ENCODE data around the gene TMEM225B. TPM values are rescaled to one million over a fixed set of nuclear protein-coding genes. Genes with fewer than 3 reads are reported as not detected.

TMEM225B gene
- total RNA-seq, 4 donors from 2014 or later = 0.82 to 1.8 (median 0.89) TPM

DNA sequence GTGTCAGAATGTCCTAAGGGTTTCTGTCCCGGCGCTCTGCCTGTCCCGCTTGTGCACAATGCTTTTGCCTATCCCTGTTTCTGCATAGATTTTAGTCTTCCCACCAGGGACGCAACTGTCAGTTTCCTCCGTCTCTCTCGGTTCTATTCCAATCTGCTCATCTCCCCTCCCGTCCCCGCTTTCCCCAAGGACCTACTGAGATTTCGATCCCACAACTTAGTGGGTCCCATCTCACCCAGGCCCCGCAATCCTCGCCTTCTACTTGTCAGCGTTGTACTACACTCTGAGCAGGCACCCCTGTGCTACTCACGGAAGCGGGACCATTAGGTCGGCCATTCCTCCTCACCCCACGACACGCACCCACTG is 40.1 kb upstream of the TMEM225B start:
- ATAC-seq (ENCODE audit: low FRiP score) = peak; percentile 62
- TF ChIP-seq, protein P1, sequence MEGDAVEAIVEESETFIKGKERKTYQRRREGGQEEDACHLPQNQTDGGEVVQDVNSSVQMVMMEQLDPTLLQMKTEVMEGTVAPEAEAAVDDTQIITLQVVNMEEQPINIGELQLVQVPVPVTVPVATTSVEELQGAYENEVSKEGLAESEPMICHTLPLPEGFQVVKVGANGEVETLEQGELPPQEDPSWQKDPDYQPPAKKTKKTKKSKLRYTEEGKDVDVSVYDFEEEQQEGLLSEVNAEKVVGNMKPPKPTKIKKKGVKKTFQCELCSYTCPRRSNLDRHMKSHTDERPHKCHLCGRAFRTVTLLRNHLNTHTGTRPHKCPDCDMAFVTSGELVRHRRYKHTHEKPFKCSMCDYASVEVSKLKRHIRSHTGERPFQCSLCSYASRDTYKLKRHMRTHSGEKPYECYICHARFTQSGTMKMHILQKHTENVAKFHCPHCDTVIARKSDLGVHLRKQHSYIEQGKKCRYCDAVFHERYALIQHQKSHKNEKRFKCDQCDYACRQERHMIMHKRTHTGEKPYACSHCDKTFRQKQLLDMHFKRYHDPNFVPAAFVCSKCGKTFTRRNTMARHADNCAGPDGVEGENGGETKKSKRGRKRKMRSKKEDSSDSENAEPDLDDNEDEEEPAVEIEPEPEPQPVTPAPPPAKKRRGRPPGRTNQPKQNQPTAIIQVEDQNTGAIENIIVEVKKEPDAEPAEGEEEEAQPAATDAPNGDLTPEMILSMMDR (IDR thresholded peaks at IDR 0.05) = no peak
- DNase-seq (ENCODE audit: low spot score) = no peak

GRCh38 chr7:99558306-99559174 is 39.5 kb upstream of the TMEM225B start, which contains the start of gene ZNF655:
ZNF655 (plus strand) TSS chr7:99558642; CDS start chr7:99560560, 1,918 bp downstream.
- DNase-seq (ENCODE audit: low spot score) (peak; percentile 82), ATAC-seq (ENCODE audit: low FRiP score) (peak; percentile 92)
- TF ChIP-seq, protein P1 (IDR thresholded peaks at IDR 0.05) = no peak

- DNase-seq (ENCODE audit: low spot score) (no peak), ATAC-seq (ENCODE audit: low FRiP score) (peak; percentile 10)
- TF ChIP-seq, protein P1 (IDR thresholded peaks at IDR 0.05) = no peak
These were observed 38.7 kb upstream of the TMEM225B start for GRCh38 chr7:99559175-99559915.

DNA sequence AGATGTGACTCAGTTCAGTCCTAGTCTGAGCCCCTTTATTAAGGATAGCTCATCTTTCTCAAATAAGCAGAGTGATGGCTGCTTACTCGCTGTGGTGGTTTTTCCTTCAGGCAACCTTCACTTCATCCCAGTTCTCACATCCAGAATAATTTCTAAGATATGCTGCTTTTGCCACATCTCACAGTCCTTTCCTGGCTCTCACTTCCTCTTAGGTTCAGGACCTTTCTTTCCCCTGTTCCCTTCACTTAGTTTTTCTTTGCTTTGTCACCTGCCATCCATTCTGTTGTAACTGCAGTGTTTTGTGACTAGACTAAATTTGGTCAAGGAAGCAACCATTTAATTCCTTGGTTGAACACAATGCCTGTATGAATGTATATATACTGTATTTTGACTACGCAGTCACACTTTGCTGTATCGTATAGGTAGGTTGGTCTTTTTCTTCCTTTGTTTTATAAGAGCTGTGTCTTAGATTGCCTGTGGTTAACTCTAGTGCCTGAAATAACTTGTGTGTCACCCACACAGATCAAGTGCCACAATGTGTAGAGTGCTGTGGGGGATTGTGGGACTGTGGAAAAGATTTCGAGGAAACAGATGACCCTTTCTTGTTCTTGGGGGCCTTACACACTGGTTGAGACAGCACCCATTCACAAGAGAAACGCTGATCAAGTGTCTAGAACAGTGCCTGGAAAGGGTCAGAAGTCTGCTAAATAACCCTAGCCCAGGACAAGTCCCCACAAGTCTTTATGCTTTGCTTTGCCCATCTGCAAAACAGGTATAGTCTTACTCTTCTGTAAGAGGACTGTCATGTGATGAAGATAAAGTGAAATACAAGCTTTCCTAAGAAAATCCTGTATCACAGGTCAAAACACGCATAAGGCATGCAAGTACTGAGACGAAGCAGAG is 37.0 kb upstream of the TMEM225B start:
- TF ChIP-seq, protein P1 (IDR thresholded peaks at IDR 0.05) = no peak
- no peak for DNase-seq (ENCODE audit: low spot score)
- no peak for ATAC-seq (ENCODE audit: low FRiP score)

- ATAC-seq (ENCODE audit: low FRiP score) (no peak), DNase-seq (ENCODE audit: low spot score) (no peak)
- TF ChIP-seq, protein P1 (IDR thresholded peaks at IDR 0.05) = no peak
These were observed 36.4 kb upstream of the TMEM225B start for GRCh38 chr7:99561737-99562051.

DNA sequence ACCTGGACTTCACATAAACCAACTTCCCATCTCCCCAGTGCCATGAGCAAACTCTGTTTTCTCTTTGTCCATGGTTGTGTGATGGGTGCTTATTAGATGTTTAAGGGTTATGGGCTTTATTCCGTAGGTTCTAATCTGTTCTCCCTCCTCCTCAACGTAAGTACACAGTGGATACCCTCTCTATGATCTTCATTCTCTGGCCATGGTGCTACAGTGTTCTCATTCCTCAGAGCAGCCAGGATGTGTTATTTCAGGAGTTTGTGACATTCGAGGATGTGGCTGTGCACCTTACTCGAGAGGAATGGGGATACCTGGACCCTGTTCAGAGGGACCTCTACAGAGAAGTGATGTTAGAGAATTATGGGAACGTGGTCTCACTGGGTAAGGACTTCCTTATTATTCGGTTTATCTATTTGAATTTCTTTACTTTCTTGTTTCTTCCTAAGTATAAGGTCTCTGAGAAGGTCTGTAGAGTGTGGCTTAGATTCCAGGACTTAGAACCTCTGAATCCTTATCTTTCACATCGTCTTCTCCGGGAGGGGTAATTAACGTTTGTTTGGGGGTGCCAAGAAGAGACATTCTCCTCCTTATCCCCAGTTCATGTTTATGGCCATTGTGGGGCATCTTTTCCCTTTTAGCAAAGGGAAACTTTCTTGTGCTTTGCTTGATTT is 35.8 kb upstream of the TMEM225B start:
- DNase-seq (ENCODE audit: low spot score) (no peak), ATAC-seq (ENCODE audit: low FRiP score) (no peak)
- TF ChIP-seq, protein P1 (IDR thresholded peaks at IDR 0.05) = no peak

Data from omental fat pad (tissue), 4 donors.